H1 (cell line): Measurements from ENCODE around the gene JAKMIP2. TPM values are rescaled to one million over a fixed set of nuclear protein-coding genes. Genes with fewer than 3 reads are reported as not detected.
A peak's percentile ranks its signal among the peaks of the same experiment; 100 is the strongest.

Experiments
- CTCF ChIA-PET: fragments of 300-600 bp; sonication (Branson Sonifier 250); formaldehyde crosslinking; loops from one replicate; lab custom pipeline; 2021; ENCODE audit not compliant: partially characterized antibody; lab: Charles Lee
- POLR2A ChIA-PET: fragments of 300-600 bp; sonication (Branson Sonifier 250); formaldehyde crosslinking; loops from one replicate; lab custom pipeline; 2021; ENCODE audit warnings: inconsistent platforms; ENCODE audit not compliant: partially characterized antibody; lab: Charles Lee
- DNase-seq, 2 experiments: peaks; one replicate each; pipeline versions ENCODE4 v3.0.0 to v3.0.0-alpha.2; 2010 to 2022; ENCODE audit warnings: low spot score in 2 of 2, low read depth in 1 of 2, mixed read lengths in 1 of 2
- FAIRE-seq: peaks from 2 replicates; lab custom pipeline; 2011; peaks lifted over from hg19 to GRCh38; lab: Jason Lieb, UNC
- H2AFZ ChIP-seq: 2 replicates; pipeline ENCODE4 v1.8.1; 2012; ENCODE audit warnings: low read length, inconsistent platforms
- H2AK5ac ChIP-seq: 2 replicates; pipeline ENCODE4 v1.6.1; 2013; ENCODE audit warnings: low read depth, low read length
- H2BK120ac ChIP-seq: replicated peaks from 2 replicates; pipeline ENCODE3; 2013; ENCODE audit warnings: low read depth, low read length, inconsistent platforms
- H2BK12ac ChIP-seq: 2 replicates; pipeline ENCODE4 v1.6.1; 2013; ENCODE audit warnings: low read depth, low read length
- H2BK15ac ChIP-seq: 2 replicates; pipeline ENCODE4 v1.6.1; 2013; ENCODE audit warnings: low read length
- H2BK20ac ChIP-seq: 2 replicates; pipeline ENCODE4 v1.6.1; 2013; ENCODE audit warnings: low read length
- H2BK5ac ChIP-seq: 2 replicates; pipeline ENCODE4 v1.6.1; 2013; ENCODE audit warnings: low read depth, low read length
- H3K14ac ChIP-seq: 2 replicates; pipeline ENCODE4 v1.6.1; 2013; ENCODE audit warnings: inconsistent platforms; ENCODE audit not compliant: insufficient read length
- H3K18ac ChIP-seq: 2 replicates; pipeline ENCODE4 v1.6.1; 2013; ENCODE audit warnings: low read length; ENCODE audit errors: extremely low read depth
- H3K23ac ChIP-seq: 2 replicates; pipeline ENCODE4 v1.6.1; 2013; ENCODE audit warnings: inconsistent platforms; ENCODE audit not compliant: insufficient read length
- H3K23me2 ChIP-seq: 2 replicates; pipeline ENCODE4 v1.6.1; 2013; ENCODE audit warnings: low read depth, low read length
- H3K27ac ChIP-seq: 2 replicates; pipeline ENCODE4 v1.6.1; 2011; ENCODE audit warnings: low read depth, low read length, inconsistent platforms
- H3K27me3 ChIP-seq, 4 experiments: replicated peaks in 1 of 4; 1 replicate in 1 of 4; 2 replicates in 3 of 4; pipeline versions ENCODE4 v1.6.1 to v1.8.1; 2011 to 2013; ENCODE audit warnings: low read length in 3 of 4, mild to moderate bottlenecking in 3 of 4, inconsistent platforms in 2 of 4, mixed read lengths in 2 of 4, moderate library complexity in 1 of 4; ENCODE audit not compliant: control insufficient read depth in 3 of 4, insufficient read depth in 3 of 4; ENCODE audit errors: extremely low read depth in 1 of 4
- H3K36me3 ChIP-seq, 4 experiments: 2 replicates each; pipeline versions ENCODE4 v1.6.1 to v1.8.1; 2011 to 2013; ENCODE audit warnings: mild to moderate bottlenecking in 4 of 4, low read length in 3 of 4, moderate library complexity in 2 of 4, control low read depth in 1 of 4, inconsistent platforms in 1 of 4; ENCODE audit not compliant: insufficient read depth in 4 of 4, control insufficient read depth in 2 of 4
- H3K4ac ChIP-seq: replicated peaks from 2 replicates; pipeline ENCODE3; 2013; ENCODE audit warnings: low read length, low read depth, mixed read lengths, inconsistent platforms; ENCODE audit not compliant: insufficient read length
- H3K4me1 ChIP-seq, 4 experiments: replicated peaks in 1 of 4; 1 replicate in 1 of 4; 2 replicates in 3 of 4; pipeline versions ENCODE4 v1.6.1 to v1.8.1; 2011 to 2013; ENCODE audit warnings: low read length in 3 of 4, inconsistent platforms in 2 of 4, mixed read lengths in 1 of 4; ENCODE audit not compliant: insufficient read depth in 4 of 4, control insufficient read depth in 3 of 4
- H3K4me2 ChIP-seq, 2 experiments: 2 replicates each; pipeline versions ENCODE4 v1.6.1 to v1.8.1; 2011 to 2013; ENCODE audit warnings: low read depth in 2 of 2, low read length in 2 of 2, control low read depth in 1 of 2, inconsistent platforms in 1 of 2, mild to moderate bottlenecking in 1 of 2; ENCODE audit not compliant: insufficient read depth in 1 of 2
- H3K4me3 ChIP-seq, 4 experiments: fragments of 200-600, 300-600 bp in 1 of 4; sonication (generic), shearing (Covaris generic), sonication (Bioruptor Twin) in 1 of 4; 2 replicates each; pipeline versions ENCODE4 v1.5.1 to v1.8.1; 2011 to 2016; ENCODE audit warnings: low read length in 4 of 4, low read depth in 3 of 4, control low read depth in 2 of 4, inconsistent platforms in 2 of 4, mild to moderate bottlenecking in 2 of 4, mixed read lengths in 1 of 4, moderate library complexity in 1 of 4; ENCODE audit not compliant: insufficient read depth in 2 of 4; ENCODE audit errors: extremely low read depth in 1 of 4
- H3K56ac ChIP-seq: replicated peaks from 2 replicates; pipeline ENCODE3; 2013; ENCODE audit warnings: low read depth, mild to moderate bottlenecking, mixed read lengths, low read length, inconsistent platforms; ENCODE audit not compliant: insufficient read length
- H3K79me1 ChIP-seq: 2 replicates; pipeline ENCODE4 v1.6.1; 2013; ENCODE audit warnings: low read depth, low read length, control low read depth
- H3K79me2 ChIP-seq, 2 experiments: 2 replicates each; pipeline versions ENCODE4 v1.6.1 to v1.8.1; 2012 to 2013; ENCODE audit warnings: low read length in 2 of 2, mild to moderate bottlenecking in 2 of 2, inconsistent platforms in 1 of 2; ENCODE audit not compliant: insufficient read depth in 2 of 2, control insufficient read depth in 1 of 2
- H3K9ac ChIP-seq, 4 experiments: replicated peaks in 1 of 4; 1 replicate in 1 of 4; 2 replicates in 3 of 4; pipeline versions ENCODE4 v1.6.1 to v1.8.1; 2011 to 2013; ENCODE audit warnings: low read depth in 3 of 4, low read length in 3 of 4, control low read depth in 2 of 4, mild to moderate bottlenecking in 2 of 4, moderate library complexity in 2 of 4, inconsistent platforms in 1 of 4; ENCODE audit errors: extremely low read depth in 1 of 4
- H3K9me3 ChIP-seq, 2 experiments: 2 replicates each; pipeline versions ENCODE4 v1.6.1 to v1.8.1; 2012 to 2013; ENCODE audit warnings: mild to moderate bottlenecking in 2 of 2, moderate library complexity in 2 of 2, control low read depth in 1 of 2, inconsistent platforms in 1 of 2, low read depth in 1 of 2, low read length in 1 of 2, mixed read lengths in 1 of 2; ENCODE audit not compliant: insufficient read depth in 2 of 2
- H4K20me1 ChIP-seq, 2 experiments: replicated peaks in 1 of 2; 2 replicates each; pipeline versions ENCODE3 to v1.8.1; 2011 to 2013; ENCODE audit warnings: inconsistent platforms in 2 of 2, low read length in 2 of 2, mild to moderate bottlenecking in 1 of 2; ENCODE audit not compliant: insufficient read depth in 2 of 2, control insufficient read depth in 1 of 2
- H4K5ac ChIP-seq: 2 replicates; pipeline ENCODE4 v1.6.1; 2013; ENCODE audit warnings: low read length, low read depth, mixed read lengths, inconsistent platforms; ENCODE audit not compliant: insufficient read length
- H4K8ac ChIP-seq: 2 replicates; pipeline ENCODE4 v1.8.0; 2013; ENCODE audit warnings: mild to moderate bottlenecking, moderate library complexity, low read length, inconsistent platforms; ENCODE audit not compliant: insufficient read depth; ENCODE audit errors: extremely low read depth
- H4K91ac ChIP-seq: replicated peaks from 2 replicates; pipeline ENCODE3; 2013; ENCODE audit warnings: low read length, mixed read lengths, inconsistent platforms; ENCODE audit not compliant: insufficient read length
- CHD2 ChIP-seq: IDR thresholded peaks from 2 replicates; pipeline ENCODE4 v1.6.1; 2012; ENCODE audit warnings: low read length, improper control_type of control experiment
- MAFK ChIP-seq: IDR thresholded peaks from 2 replicates; pipeline ENCODE4 v1.6.1; 2012; ENCODE audit warnings: low read depth, mild to moderate bottlenecking, improper control_type of control experiment, low read length
- RBBP5 ChIP-seq: IDR thresholded peaks from 2 replicates; pipeline ENCODE4 v1.7.1; 2012; ENCODE audit warnings: low read depth, mild to moderate bottlenecking, inconsistent platforms, low read length, moderate library complexity, borderline replicate concordance
- SAP30 ChIP-seq: fragments of 300-600 bp; sonication (generic); IDR thresholded peaks from 2 replicates; pipeline ENCODE4 v1.7.1; 2012; ENCODE audit warnings: low read length, moderate library complexity, mild to moderate bottlenecking, inconsistent platforms; ENCODE audit not compliant: insufficient read depth, insufficient replicate concordance
- SP2 ChIP-seq: IDR thresholded peaks from 2 replicates; pipeline ENCODE4 v1.6.1; 2012; ENCODE audit warnings: mild to moderate bottlenecking, low read length, inconsistent platforms
- WGBS, 2 experiments: shearing (Covaris generic) in 1 of 2; methylation state at CpG; one replicate each; pipeline versions ENCODE4 v1.1.6 to v1.1.7; 2013 to 2015; ENCODE audit warnings: low lambda C conversion rate in 2 of 2, mixed read lengths in 2 of 2, inconsistent platforms in 1 of 2, low coverage in 1 of 2, missing lambda C conversion rate in 1 of 2; ENCODE audit not compliant: insufficient replicate concordance in 2 of 2, insufficient coverage in 1 of 2, insufficient read length in 1 of 2; ENCODE audit errors: extremely low coverage in 1 of 2, missing lambda C conversion rate in 1 of 2; 5-methylcytosine and 5-hydroxymethylcytosine counted together
- polyA plus RNA-seq, 7 experiments: library from polyadenylated mRNA; depleted of rRNA in 3 of 7; stranded (reverse) in 5 of 7; unstranded in 2 of 7; fragments of >200 nt in 5 of 7; fragments of 200-250 nt in 2 of 7; gene quantifications; 1 replicate in 5 of 7; 2 replicates in 1 of 7; 4 replicates in 1 of 7; pipeline versions ENCODE4 v1.2.1 to v1.2.3, GENCODE V29; 2011 to 2013; ENCODE audit warnings: missing spikeins in 2 of 7, mixed read lengths in 2 of 7
- total RNA-seq: library from RNA; stranded (reverse); fragmentation: NEBNext Ultra II Directional; extraction: Animal tissue kit (Norgen Biotek cat#: 25700); gene quantifications from 2 replicates; pipeline ENCODE4 v1.2.1, GENCODE V29; 2021

JAKMIP2 gene
- total and polyA plus RNA-seq, 2 of the 8 experiments (the other 6 are each of a cell fraction or from before 2014, with no cell fraction given), result 2.4 to 13.6 TPM

GRCh38 chr5:147752666-147753290, 29.8 kb downstream of the JAKMIP2 start:
- H3K9me3 ChIP-seq, result no peaks in the 10 kb centered on the region
- H2BK120ac ChIP-seq, result no peak overlapping the region
- 0 out of 2 replicates have a peak overlapping the region, but pooled peaks have one; percentile 34 for H2AK5ac ChIP-seq
- no peak overlapping the region for H3K4ac ChIP-seq
- H3K23me2 ChIP-seq, result no peaks in the 10 kb centered on the region
- no peak overlapping the region for H4K91ac ChIP-seq
- no peaks in the 10 kb centered on the region; the same call in 1 of the 2 replicates for H3K79me1 ChIP-seq
- WGBS, 2 experiments, result 94% methylated on average over 3 of the region's 3 CpGs; no CpG with 5 or more reads in 1 of the 2 experiments
- no peak overlapping the region for H3K23ac ChIP-seq
- no peak overlapping the region for H3K56ac ChIP-seq
- peaks cover 0 to 6% of the 10 kb centered on the region in 2 experiments; a peak in 2 of 4 replicates for H3K79me2 ChIP-seq
- no peak overlapping the region for H3K4me2 ChIP-seq
- no peak overlapping the region for H3K4me3 ChIP-seq
- no peaks in the 10 kb centered on the region for H3K36me3 ChIP-seq
- ChIA-PET POLR2A (interaction anchor here (1.4 kb wide), 1 partner anchor 29 kb away, joined by 4 read pairs; no protein-coding TSS in a partner anchor), CTCF (interaction anchor here (0.8 to 1.5 kb wide), 4 partner anchors 11 to 69 kb away, joined by 3 to 4 read pairs (median 3); no protein-coding TSS in a partner anchor)
- H2BK15ac ChIP-seq, result peak overlapping the region; percentile 54; the same call in 1 of the 2 replicates
- TF ChIP-seq SAP30 (no peak), SP2 (no peak), CHD2 (no peak), MAFK (no peak), RBBP5 (no peak)
- H2AFZ ChIP-seq, result no peak overlapping the region
- no peak overlapping the region for H4K8ac ChIP-seq
- no peak overlapping the region for H2BK5ac ChIP-seq
- no peak overlapping the region for H3K14ac ChIP-seq
- H3K9ac ChIP-seq, result no peak overlapping the region
- DNase-seq (no peak), FAIRE-seq (no peak)
- peaks cover 0 to 5% of the 10 kb centered on the region in 2 experiments for H4K20me1 ChIP-seq
- H3K18ac ChIP-seq, result no peak overlapping the region
- peaks cover 0 to 1% (median 0%) of the 10 kb centered on the region in 4 experiments; a peak in 1 of 7 replicates for H3K27me3 ChIP-seq
- peaks cover 8 to 24% (median 16%) of the 10 kb centered on the region in 4 experiments for H3K4me1 ChIP-seq
- H3K27ac ChIP-seq, result no peak overlapping the region
- no peak overlapping the region for H2BK20ac ChIP-seq
- no peak overlapping the region for H4K5ac ChIP-seq
- H2BK12ac ChIP-seq, result no peak overlapping the region
